GM04503 (cell line): ENCODE measurements around the gene SPATA13.

ENCODE experiments used
- DNase-seq: peaks from one replicate; pipeline ENCODE4 v3.0.0-alpha.2; 2012; ENCODE audit warnings: low read depth

SPATA13 gene

DNA sequence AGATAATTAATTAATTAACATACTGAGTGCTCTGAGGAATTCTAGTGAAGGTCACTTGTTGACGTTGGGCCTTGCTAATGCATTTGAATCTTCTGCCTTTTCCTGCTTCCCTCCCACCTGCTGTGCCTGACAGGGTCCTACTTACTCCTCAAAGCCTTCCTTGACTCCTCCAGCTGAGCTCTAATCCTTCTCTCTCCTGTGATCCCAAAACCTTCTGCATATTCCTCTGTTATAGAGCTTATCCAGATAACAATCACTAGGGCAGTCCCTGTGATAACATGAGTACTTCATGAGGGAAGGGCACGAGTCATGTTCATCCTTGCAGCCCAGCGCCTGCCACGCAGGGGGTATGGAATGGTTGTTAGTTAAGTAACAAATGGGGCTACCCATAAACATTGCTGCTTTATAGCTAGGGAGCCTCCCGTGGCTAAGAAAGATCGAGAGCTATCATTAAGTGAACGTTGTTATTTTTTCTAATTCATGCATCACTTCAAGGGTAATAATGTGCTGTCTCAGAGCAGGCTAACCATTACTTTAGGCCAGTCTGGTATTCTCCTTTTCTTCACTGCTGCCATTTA is 19.1 kb upstream of the SPATA13 start:
- no peak for DNase-seq

DNA sequence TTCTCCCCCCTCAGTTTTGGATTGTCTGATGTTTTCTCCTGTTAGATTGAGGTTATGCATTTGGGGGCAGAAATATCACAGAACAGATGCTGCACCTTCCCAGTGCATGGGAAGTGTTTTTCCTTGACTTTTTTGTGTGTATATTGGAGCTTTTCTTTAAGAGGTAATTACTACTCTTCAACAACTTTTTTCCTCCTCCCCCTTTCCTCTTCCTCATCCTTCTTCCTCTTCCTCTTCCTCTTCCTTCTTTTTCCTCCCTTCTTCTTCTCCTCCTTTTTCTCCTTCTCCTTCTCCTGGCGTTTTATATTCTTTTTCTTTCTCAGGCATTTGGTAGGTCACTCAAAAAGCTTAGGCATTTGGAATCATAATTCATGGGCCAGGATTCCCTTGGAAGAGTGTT is 18.1 kb upstream of the SPATA13 start:
- DNase-seq: no peak

GRCh38 chr13:24142886-24143285 is 17.6 kb upstream of the SPATA13 start:
- DNase-seq: no peak

GRCh38 chr13:24145240-24145639 is 15.3 kb upstream of the SPATA13 start:
- DNase-seq: no peak

DNA sequence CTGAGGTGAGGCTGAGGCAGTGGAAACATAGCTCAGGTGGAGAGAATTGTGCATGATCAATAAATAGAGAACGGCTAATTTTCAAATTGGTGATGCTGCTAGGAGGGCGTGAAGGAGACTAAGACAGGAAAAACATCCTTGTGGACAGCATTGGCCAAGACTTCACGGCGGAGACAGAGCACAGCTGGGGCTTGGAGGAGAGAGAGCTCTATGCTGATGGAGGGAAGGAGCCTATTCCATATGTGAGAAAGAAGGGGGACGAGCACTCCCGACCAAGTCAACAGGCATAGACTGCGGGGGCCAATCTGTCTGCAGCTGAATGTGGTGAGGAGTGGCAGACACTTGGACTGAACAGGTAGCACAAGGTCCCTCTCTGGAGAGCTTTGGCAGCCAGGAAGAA is 14.8 kb upstream of the SPATA13 start:
- no peak for DNase-seq

- no peak for DNase-seq
These were observed 13.5 kb upstream of the SPATA13 start for GRCh38 chr13:24146961-24147569.

DNA sequence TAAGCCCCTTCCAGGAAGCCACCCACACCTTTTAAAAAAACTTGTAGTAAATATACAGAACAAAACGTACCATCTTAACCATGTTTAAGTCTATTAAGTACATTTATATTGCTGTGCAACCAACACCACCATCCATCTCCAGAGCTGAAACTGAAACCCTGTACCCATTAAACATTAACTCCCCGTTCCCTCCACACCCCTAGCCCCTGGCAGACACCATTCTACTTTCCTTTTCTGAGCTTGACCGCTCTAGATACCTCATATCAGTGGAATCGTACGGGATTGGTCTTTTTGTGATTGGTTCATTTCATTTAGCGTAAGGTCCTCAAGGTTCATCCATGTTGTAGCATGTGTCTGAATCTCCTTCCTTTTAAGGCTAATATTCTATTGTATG is 13.0 kb upstream of the SPATA13 start:
- no peak for DNase-seq

DNA sequence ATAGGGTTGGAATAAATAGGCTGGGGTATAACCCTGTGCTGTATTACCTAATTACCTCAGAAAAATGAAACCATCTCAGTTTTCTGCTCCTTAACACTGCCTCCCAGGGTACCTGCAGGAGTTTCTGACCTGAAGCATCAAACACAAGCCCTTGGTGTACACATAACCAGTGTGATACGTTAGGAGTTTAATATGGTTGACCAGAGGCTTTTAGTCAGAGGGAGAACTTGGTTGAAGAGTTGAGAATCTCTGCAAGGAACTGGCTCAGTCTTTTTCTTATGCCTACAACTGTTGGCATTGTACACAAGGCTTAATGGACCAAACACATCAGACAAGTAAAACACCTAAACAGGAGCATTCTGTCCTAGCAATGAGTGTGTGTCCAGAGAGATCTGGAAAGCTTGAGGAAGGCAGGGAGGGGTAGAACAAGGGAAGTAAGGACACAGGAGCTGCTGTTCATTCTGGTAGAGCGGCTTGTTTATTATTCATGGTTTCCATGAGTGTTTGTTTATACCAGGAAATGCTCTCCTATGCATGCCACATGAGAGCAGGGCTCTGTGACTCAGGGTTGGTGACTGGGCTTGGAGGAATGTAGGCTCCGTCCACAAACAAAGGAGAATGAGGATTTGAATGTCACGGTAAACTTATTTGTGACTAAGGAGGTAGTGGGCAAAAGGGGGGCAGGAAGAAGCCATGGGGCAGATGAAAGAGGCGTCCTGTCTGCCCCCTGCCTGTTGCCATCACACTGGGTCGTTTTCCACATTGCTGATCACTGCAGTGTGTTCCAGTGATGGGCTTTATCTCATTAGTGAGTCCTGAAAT is 11.9 kb upstream of the SPATA13 start:
- peak; percentile 98 for DNase-seq

DNA sequence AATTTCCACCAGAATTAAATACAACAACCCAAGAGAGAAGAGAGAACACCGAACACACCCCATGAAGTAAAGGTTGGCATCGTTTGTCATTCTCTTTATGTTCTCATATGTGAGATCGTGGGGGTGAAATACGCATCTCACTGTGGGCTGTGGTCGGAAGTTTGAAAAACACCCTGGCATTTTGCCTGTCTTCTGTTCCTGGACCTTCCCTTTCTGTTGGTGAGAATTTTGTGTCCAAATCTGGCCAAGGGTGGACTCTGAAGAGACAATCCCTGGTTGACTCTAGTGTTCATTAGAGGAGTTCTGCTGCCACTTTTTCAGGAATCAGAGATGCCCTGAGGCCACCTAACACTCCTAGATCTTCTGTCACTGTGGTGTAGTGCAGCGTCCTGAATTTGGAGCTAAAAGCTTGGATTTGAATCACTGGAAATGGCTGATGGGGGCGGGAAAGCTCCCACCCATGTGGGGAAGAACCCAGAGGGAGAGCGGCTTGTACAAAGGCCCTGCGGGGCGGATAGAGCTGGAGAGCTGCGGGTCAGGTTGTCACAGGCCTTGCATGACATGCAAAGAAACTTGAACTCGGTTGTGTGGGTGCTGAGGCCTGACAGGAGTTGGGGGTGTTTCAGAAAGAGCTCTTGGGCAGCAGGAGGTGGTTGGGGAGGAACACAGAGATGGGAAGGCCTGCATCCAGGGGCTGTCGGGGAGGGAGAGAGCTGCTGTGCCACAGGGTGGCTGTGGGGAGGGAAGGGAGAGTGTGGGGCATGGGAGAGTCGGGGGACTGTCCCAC is 11.1 kb upstream of the SPATA13 start:
- DNase-seq: no peak

DNA sequence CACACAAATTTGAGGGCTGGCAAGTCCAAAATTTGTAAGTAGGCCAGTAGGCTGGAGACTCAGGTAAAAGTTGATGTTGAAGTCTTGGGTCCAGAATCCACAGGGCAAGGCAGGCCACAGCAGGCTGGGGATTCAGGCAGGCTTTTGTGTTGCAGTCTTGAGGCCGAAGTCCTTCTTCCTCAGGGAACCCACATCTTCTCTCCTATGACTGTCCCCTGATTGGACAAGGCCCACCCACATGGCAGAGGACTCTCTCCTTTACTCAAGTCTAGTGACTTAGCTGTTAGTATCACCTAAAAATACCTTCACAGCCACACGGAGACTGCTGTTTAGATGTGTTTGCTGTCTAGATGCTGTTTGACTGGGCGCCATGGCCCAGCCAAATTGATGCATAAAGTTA is 9.9 kb upstream of the SPATA13 start:
- DNase-seq: no peak

GRCh38 chr13:24151864-24152263 is 8.7 kb upstream of the SPATA13 start:
- DNase-seq: no peak

- no peak for DNase-seq
These were observed 8.0 kb upstream of the SPATA13 start for GRCh38 chr13:24152292-24153214.

GRCh38 chr13:24153347-24153746 is 7.2 kb upstream of the SPATA13 start:
- DNase-seq: no peak

- no peak for DNase-seq
These were observed 6.4 kb upstream of the SPATA13 start for GRCh38 chr13:24153979-24154701.

DNA sequence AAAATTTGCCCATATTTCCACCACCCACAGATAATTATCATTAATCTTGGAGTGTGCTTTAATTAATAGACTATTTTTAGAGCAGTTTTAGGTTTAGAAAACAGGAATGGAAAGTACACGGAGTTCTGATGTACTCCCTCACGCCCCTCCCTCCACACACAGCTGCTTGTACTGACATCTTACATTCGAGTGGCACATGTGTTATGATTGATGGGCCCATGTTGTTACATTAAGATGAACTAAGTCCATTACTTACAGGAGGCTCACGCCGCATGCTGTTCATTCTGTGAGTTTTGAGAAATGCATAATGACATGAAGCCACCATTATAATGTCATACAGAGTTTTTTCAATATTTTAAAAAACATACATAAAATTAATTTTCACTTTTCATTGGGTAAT is 1.2 kb upstream of the SPATA13 start:
- DNase-seq: no peak

- no peak for DNase-seq
These were observed 673 bp downstream of the SPATA13 start for GRCh38 chr13:24161010-24161775.

DNA sequence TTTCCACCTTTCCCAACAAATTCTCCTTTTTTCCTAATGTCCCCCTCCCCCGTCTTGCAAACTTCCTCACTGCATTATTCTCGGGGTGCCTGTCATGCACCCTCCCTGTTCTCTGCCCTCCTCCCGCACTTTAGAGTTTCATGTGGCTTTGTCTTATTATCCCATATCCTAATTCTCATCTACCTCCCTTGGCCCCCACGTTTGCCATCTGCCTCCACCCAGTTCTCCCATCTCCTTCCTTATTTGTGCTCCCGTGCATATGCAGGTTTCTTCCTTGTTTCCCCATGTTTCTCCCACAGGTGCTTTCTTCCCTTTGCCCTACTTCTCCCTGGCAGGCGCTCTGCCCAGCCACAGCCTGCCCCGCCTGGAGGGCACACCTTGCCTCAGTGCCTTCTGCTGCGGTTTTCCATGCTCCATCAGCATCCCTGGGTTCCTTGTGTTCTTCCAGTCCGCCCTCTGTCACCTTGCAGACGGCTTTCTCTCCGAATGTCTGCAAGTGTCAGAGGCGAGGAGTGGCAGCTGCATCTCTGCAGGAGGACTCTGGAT is 1.5 kb downstream of the SPATA13 start:
- DNase-seq: no peak

GRCh38 chr13:24162604-24163003 is 2.1 kb downstream of the SPATA13 start:
- no peak for DNase-seq

- DNase-seq: no peak
These were observed 5.2 kb downstream of the SPATA13 start for GRCh38 chr13:24165746-24166145.

GRCh38 chr13:24166561-24166960 is 6.0 kb downstream of the SPATA13 start:
- DNase-seq: no peak
